Upper lobe of left lung (tissue), 4 donors: ENCODE results near the gene KIF3B.

ENCODE experiments used
- CTCF ChIP-seq, 6 experiments: fragments of 450-650 bp in 4 of 6; fragments of 200-600 bp in 2 of 6; sonication (generic) in 2 of 6; IDR thresholded peaks; one replicate each; pipeline ENCODE4 v1.5.1; 2016 to 2019; ENCODE audit warnings: antibody characterized with exemption in 6 of 6
- POLR2A ChIP-seq, 4 donors: fragments of 450-650 bp; IDR thresholded peaks; one replicate each; pipeline ENCODE4 v1.5.1; 2016 to 2017; ENCODE audit warnings: antibody characterized with exemption in 4 of 4, mild to moderate bottlenecking in 2 of 4
- POLR2AphosphoS5 ChIP-seq, 2 donors: sonication (generic); formaldehyde crosslinking; IDR thresholded peaks; one replicate each; pipeline ENCODE4 v1.5.1; 2017; ENCODE audit warnings: antibody characterized with exemption in 2 of 2

- no peak for TF ChIP-seq POLR2A (IDR thresholded peaks at IDR 0.05)
- TF ChIP-seq POLR2AphosphoS5 (IDR thresholded peaks at IDR 0.05), result no peak
- no peak for TF ChIP-seq CTCF (IDR thresholded peaks at IDR 0.05)
Measured at GRCh38 chr20:32370897-32371296, 93.4 kb downstream of the KIF3B start.
